HUES64 (cell line): ENCODE data around the gene FOXN3.

Experiments
- H3K27ac ChIP-seq: 2 replicates; pipeline ENCODE4 v1.7.0; 2013; ENCODE audit warnings: low read depth, low read length, inconsistent platforms
- H3K27me3 ChIP-seq: 2 replicates; pipeline ENCODE4 v1.6.1; 2013; ENCODE audit warnings: mild to moderate bottlenecking, low read length; ENCODE audit not compliant: insufficient read depth
- H3K36me3 ChIP-seq: 2 replicates; pipeline ENCODE4 v1.6.1; 2013; ENCODE audit warnings: mild to moderate bottlenecking, low read length; ENCODE audit not compliant: insufficient read depth
- H3K4me1 ChIP-seq: 2 replicates; pipeline ENCODE4 v1.6.1; 2013; ENCODE audit warnings: mild to moderate bottlenecking, low read length, moderate library complexity; ENCODE audit not compliant: insufficient read depth
- H3K4me3 ChIP-seq: 2 replicates; pipeline ENCODE4 v1.5.1; 2013; ENCODE audit warnings: mild to moderate bottlenecking, low read length, moderate library complexity
- H3K9ac ChIP-seq: 2 replicates; pipeline ENCODE4 v1.6.1; 2013; ENCODE audit warnings: mild to moderate bottlenecking, low read depth, low read length
- H3K9me3 ChIP-seq: 2 replicates; pipeline ENCODE4 v1.6.1; 2013; ENCODE audit warnings: low read depth, low read length; ENCODE audit not compliant: insufficient read depth
- WGBS: fragments of 150-250, 120-280 bp; methylation state at CpG from one replicate; pipeline ENCODE4 v1.1.7; 2013; ENCODE audit warnings: missing lambda C conversion rate; 5-methylcytosine and 5-hydroxymethylcytosine counted together

FOXN3 gene

DNA sequence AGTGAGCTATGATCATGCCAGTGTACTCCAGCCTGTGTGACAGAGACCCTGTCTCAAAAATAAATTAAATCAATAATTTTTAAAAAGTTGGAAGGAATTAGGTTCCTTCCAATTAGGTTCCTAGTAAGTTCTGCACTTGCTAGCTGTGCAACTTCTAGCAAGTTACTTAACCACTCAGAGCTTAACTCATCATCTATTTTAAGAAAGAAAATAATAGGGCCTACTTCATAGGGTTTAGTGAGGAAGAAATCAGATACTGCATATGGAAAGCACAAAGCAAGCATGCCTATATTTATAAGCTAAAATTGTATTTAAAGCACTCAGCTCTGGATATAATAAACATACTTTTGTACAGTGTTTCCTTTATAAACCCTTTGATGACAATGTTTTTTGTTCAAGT is 10.7 kb downstream of the FOXN3 start:
- no peaks in the 10 kb centered on the region for H3K27me3 ChIP-seq
- no peak overlapping the region for H3K27ac ChIP-seq
- H3K4me3 ChIP-seq = no peak overlapping the region
- no peak overlapping the region for H3K9ac ChIP-seq
- H3K36me3 ChIP-seq = peaks cover 50% of the 10 kb centered on the region
- H3K9me3 ChIP-seq = no peaks in the 10 kb centered on the region
- H3K4me1 ChIP-seq = peaks cover 50% of the 10 kb centered on the region

- H3K27me3 ChIP-seq = no peaks in the 10 kb centered on the region
- H3K9ac ChIP-seq = no peak overlapping the region
- peaks cover 44% of the 10 kb centered on the region for H3K36me3 ChIP-seq
- no peak overlapping the region for H3K4me3 ChIP-seq
- peaks cover 51% of the 10 kb centered on the region for H3K4me1 ChIP-seq
- H3K9me3 ChIP-seq = no peaks in the 10 kb centered on the region
- 93% methylated on average over 5 of the region's 5 CpGs for WGBS
- H3K27ac ChIP-seq = no peak overlapping the region
Observed at GRCh38 chr14:89405712-89406111, 11.3 kb downstream of the FOXN3 start.

DNA sequence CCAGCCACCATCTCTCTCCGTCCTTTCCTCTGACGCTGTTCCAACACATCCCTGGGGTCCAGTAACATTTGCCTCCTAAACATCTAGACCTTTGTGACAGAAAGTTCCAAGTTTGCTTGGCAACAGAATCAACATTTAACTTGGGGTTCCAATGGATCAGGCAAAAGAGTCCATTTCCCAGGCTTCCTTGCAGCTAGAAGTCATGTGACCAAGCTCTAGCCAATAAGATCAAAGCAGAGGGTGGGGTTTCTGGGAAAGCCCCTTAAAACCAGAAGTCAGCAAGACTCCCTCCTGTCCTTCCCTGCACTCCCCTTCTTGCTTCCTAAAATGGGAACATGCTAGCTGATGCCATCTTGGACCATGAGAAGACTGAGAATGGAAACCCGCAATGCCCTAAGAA is 14.7 kb downstream of the FOXN3 start:
- Histone ChIP-seq H3K27me3 (no peaks in the 10 kb centered on the region), H3K9ac (no peak overlapping the region), H3K9me3 (no peaks in the 10 kb centered on the region), H3K4me3 (no peak overlapping the region), H3K4me1 (peaks cover 47% of the 10 kb centered on the region), H3K36me3 (peaks cover 22% of the 10 kb centered on the region), H3K27ac (no peak overlapping the region)
- WGBS = 87% methylated on average over 3 of the region's 3 CpGs

GRCh38 chr14:89401761-89402160 is 15.3 kb downstream of the FOXN3 start:
- Histone ChIP-seq H3K4me1 (peaks cover 41% of the 10 kb centered on the region), H3K27me3 (no peaks in the 10 kb centered on the region), H3K27ac (no peak overlapping the region), H3K9ac (no peak overlapping the region), H3K9me3 (no peaks in the 10 kb centered on the region), H3K36me3 (peaks cover 22% of the 10 kb centered on the region), H3K4me3 (no peak overlapping the region)
- WGBS = 47% methylated on average over 4 of the region's 4 CpGs

DNA sequence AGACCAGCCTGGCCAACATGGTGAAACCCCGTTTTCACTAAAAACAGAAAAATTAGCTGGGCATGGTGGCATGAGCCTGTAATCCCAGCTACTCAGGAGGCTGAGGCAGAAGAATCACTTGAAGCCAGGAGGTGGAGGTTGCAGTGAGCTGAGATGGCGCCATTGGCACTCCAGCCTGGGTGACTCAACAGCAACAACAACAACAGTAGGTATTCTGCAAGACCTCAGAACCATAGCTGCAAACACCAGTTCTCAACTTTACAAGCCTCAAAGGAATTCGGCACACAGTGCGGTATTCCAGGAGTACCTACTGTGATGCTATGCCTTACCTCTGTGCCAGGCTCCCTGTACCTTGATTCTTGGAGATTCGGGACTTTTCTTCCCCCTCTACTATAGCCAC is 15.8 kb downstream of the FOXN3 start:
- no peak overlapping the region for H3K27ac ChIP-seq
- no peaks in the 10 kb centered on the region for H3K9me3 ChIP-seq
- H3K4me3 ChIP-seq = no peak overlapping the region
- no peak overlapping the region for H3K9ac ChIP-seq
- peaks cover 16% of the 10 kb centered on the region for H3K36me3 ChIP-seq
- WGBS = 91% methylated on average over 5 of the region's 5 CpGs
- H3K4me1 ChIP-seq = peaks cover 38% of the 10 kb centered on the region
- H3K27me3 ChIP-seq = no peaks in the 10 kb centered on the region

DNA sequence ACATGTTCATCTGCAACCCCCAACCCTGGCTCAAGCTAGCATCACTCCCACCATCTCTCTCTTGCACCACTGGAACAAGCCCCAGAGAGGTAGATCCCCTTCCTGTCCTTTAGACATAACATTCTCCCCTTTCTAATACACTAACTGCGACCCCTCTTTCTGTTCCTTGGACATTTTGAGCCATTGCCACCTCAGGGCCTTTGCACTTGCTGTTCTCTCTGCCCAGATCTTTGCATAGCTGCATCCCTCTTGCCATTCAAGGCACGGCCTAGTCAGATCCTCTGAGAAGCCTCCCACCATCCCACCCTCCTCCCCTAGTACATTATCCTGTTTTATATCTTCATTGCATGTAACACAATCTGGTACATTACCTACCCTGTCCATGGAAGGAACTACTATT is 16.5 kb downstream of the FOXN3 start:
- no peaks in the 10 kb centered on the region for H3K9me3 ChIP-seq
- 93% methylated on average over 2 of the region's 2 CpGs for WGBS
- H3K9ac ChIP-seq = no peak overlapping the region
- no peak overlapping the region for H3K27ac ChIP-seq
- no peak overlapping the region for H3K4me3 ChIP-seq
- no peaks in the 10 kb centered on the region for H3K27me3 ChIP-seq
- H3K4me1 ChIP-seq = peaks cover 38% of the 10 kb centered on the region
- peaks cover 10% of the 10 kb centered on the region for H3K36me3 ChIP-seq

DNA sequence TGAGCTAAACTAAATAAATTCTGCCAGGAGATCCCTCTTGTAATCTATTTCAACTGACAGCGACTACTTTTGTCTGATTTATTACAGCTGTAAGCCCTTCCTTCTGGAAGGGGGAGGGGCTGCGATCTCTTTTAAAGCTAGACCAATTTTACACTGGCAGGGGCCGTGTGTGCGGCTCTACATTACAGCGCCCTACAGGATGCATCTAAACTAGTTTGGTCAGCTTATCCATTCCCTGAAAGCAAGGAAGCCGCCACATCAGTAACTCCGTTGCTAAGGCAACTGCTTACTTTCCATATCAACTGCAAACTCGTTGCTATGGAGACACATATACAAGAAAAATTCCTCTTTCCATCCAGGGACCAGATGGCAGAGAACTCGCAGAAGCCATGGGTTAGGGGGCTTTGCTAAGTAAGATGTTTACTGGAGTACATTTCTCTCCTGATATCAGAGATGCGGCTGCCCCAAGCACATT is 17.4 kb downstream of the FOXN3 start:
- peak overlapping the region; percentile 42; the same call in 1 of the 2 replicates for H3K9ac ChIP-seq
- H3K27me3 ChIP-seq = no peaks in the 10 kb centered on the region
- H3K4me1 ChIP-seq = peaks cover 38% of the 10 kb centered on the region
- H3K27ac ChIP-seq = no peak overlapping the region
- no peak overlapping the region for H3K4me3 ChIP-seq
- 76% methylated on average over 10 of the region's 10 CpGs for WGBS
- H3K36me3 ChIP-seq = peaks cover 3% of the 10 kb centered on the region
- H3K9me3 ChIP-seq = no peaks in the 10 kb centered on the region

- no peak overlapping the region for H3K4me3 ChIP-seq
- H3K9me3 ChIP-seq = no peaks in the 10 kb centered on the region
- WGBS = 82% methylated on average over 7 of the region's 7 CpGs
- peaks cover 38% of the 10 kb centered on the region for H3K4me1 ChIP-seq
- no peak overlapping the region for H3K27ac ChIP-seq
- no peak overlapping the region for H3K9ac ChIP-seq
- H3K27me3 ChIP-seq = no peaks in the 10 kb centered on the region
- no peaks in the 10 kb centered on the region; the same call in none of the 2 replicates for H3K36me3 ChIP-seq
Observed at GRCh38 chr14:89399157-89399556, 17.9 kb downstream of the FOXN3 start.

DNA sequence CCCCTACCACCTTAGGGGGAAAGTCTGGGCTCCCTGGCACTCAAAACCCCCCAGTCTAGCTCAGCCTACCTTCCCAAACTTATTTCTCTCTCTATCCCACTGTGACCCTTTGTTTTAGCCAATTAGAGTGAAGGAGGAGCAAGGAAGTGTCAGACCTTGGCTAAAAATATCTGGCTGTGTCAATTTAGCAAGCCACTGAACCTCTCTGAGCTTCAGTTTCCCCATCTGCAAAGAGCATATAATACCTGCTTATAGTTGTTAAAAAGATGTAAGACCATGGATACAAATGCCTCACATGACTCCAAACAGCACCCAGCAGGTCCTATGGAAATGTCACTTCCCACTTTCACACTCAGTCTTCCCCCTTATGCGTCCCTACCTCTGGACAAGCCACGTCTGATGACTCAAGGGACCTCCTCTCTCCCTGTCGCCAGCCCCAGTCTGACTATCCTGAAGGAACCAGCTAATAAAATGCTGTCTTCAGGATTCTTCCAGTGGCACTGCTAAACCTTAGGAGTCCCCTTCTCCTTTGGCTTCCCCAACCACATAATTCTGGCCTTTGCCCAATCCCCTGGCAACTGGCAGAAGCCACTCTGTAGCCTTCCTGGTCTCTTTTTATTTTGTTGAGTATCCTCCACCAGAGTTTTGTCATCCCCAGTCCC is 19.3 kb downstream of the FOXN3 start:
- Histone ChIP-seq H3K36me3 (no peaks in the 10 kb centered on the region), H3K4me1 (peaks cover 34% of the 10 kb centered on the region), H3K4me3 (no peak overlapping the region)

GRCh38 chr14:89394972-89395371 is 22.1 kb downstream of the FOXN3 start:
- WGBS = 95% methylated on average over 4 of the region's 4 CpGs
- Histone ChIP-seq H3K4me1 (peaks cover 38% of the 10 kb centered on the region), H3K4me3 (no peak overlapping the region)

More for the DNA sequence above, 19.3 kb downstream of the FOXN3 start:
- WGBS = 82% methylated on average over 3 of the region's 3 CpGs
- H3K9me3 ChIP-seq = no peaks in the 10 kb centered on the region
- H3K27ac ChIP-seq = no peak overlapping the region
- H3K27me3 ChIP-seq = no peaks in the 10 kb centered on the region
- no peak overlapping the region for H3K9ac ChIP-seq

DNA sequence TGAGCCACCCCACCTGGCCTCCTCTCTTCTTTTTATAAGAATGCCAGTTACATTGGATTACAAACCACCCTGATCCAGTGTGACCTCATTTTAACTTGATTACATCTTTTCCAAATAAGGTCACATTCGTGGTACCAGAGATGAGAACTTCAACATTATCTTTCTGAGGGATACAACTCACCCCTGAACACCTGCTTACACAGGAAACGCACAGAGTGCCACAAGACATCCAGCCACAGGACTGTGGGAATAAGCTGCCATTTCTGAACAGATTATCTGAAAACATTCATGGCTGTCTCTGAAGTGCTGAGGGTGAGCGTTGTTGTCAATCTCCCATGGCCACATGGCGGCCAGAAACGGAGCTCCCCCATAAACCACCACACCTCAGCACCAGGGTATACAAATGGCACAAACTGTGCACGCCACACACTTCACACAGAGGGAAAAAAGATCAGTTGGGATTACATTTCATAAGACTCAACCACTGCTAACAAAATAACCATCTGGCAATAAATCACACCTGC is 23.7 kb downstream of the FOXN3 start:
- no peak overlapping the region for H3K9ac ChIP-seq
- no peaks in the 10 kb centered on the region for H3K27me3 ChIP-seq
- WGBS = 90% methylated on average over 6 of the region's 6 CpGs
- peaks cover 39% of the 10 kb centered on the region for H3K4me1 ChIP-seq
- H3K36me3 ChIP-seq = no peaks in the 10 kb centered on the region
- H3K27ac ChIP-seq = no peak overlapping the region
- H3K4me3 ChIP-seq = no peak overlapping the region
- H3K9me3 ChIP-seq = no peaks in the 10 kb centered on the region

More at GRCh38 chr14:89394972-89395371, 22.1 kb downstream of the FOXN3 start:
- Histone ChIP-seq H3K36me3 (no peaks in the 10 kb centered on the region), H3K27ac (0 out of 2 replicates have a peak overlapping the region, but pooled peaks have one; percentile 10), H3K9me3 (no peaks in the 10 kb centered on the region), H3K9ac (no peak overlapping the region), H3K27me3 (no peaks in the 10 kb centered on the region)
